ENCODE measurements around the gene FARS2.

Gene FARS2

GRCh38 chr6:5278047-5278446 lies 16.7 kb downstream of the FARS2 start (continued):
- TF ChIP-seq KLF9 (tag by site-specific recombination; IDR thresholded peaks at IDR 0.05; ENCODE audit: low read depth) = no peak
- TF ChIP-seq, protein P1, sequence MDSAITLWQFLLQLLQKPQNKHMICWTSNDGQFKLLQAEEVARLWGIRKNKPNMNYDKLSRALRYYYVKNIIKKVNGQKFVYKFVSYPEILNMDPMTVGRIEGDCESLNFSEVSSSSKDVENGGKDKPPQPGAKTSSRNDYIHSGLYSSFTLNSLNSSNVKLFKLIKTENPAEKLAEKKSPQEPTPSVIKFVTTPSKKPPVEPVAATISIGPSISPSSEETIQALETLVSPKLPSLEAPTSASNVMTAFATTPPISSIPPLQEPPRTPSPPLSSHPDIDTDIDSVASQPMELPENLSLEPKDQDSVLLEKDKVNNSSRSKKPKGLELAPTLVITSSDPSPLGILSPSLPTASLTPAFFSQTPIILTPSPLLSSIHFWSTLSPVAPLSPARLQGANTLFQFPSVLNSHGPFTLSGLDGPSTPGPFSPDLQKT (IDR thresholded peaks at IDR 0.05; ENCODE audit: borderline replicate concordance, low read depth, low read length) = no peak
- no peak for TF ChIP-seq TCF7L2 (IDR thresholded peaks at IDR 0.05; ENCODE audit: borderline replicate concordance, low read depth, low read length)
- TF ChIP-seq ZNF214 (tag by site-specific recombination; IDR thresholded peaks at IDR 0.05; ENCODE audit: borderline replicate concordance) = no peak
- TF ChIP-seq RBAK (tag by site-specific recombination; IDR thresholded peaks at IDR 0.05) = no peak
- no peak for TF ChIP-seq ZNF223 (tag by site-specific recombination; IDR thresholded peaks at IDR 0.05)
- no peak for TF ChIP-seq ZNF362 (tag by site-specific recombination; IDR thresholded peaks at IDR 0.05)

- H3K36me3 ChIP-seq (ENCODE audit: control insufficient read depth in 2 of 2, insufficient read depth in 1 of 2, low read length in 2 of 2) = no peaks in the 10 kb centered on the region
- H3K27ac ChIP-seq (ENCODE audit: extremely low read depth, low read depth, low read length) = no peak overlapping the region
- no peak for TF ChIP-seq ZNF341 (tag by site-specific recombination; IDR thresholded peaks at IDR 0.05; ENCODE audit: low read depth)
- TF ChIP-seq HIC1 (tag by site-specific recombination; IDR thresholded peaks at IDR 0.05) = no peak
- TF ChIP-seq BCL11A (tag by site-specific recombination; IDR thresholded peaks at IDR 0.05; ENCODE audit: low read depth) = no peak
- TF ChIP-seq ZNF140 (tag by site-specific recombination; IDR thresholded peaks at IDR 0.05) = no peak
- no peak for TF ChIP-seq SCRT1 (tag by site-specific recombination; IDR thresholded peaks at IDR 0.05; ENCODE audit: borderline replicate concordance)
- no peak for TF ChIP-seq ZNF510 (tag by site-specific recombination; IDR thresholded peaks at IDR 0.05; ENCODE audit: insufficient replicate concordance)
- no peak for TF ChIP-seq ZNF677 (tag by site-specific recombination; IDR thresholded peaks at IDR 0.05)
- no peak for TF ChIP-seq RBAK (tag by site-specific recombination; IDR thresholded peaks at IDR 0.05)
- no peak for TF ChIP-seq MZF1 (tag by site-specific recombination; IDR thresholded peaks at IDR 0.05; ENCODE audit: borderline replicate concordance)
- TF ChIP-seq, protein P2, sequence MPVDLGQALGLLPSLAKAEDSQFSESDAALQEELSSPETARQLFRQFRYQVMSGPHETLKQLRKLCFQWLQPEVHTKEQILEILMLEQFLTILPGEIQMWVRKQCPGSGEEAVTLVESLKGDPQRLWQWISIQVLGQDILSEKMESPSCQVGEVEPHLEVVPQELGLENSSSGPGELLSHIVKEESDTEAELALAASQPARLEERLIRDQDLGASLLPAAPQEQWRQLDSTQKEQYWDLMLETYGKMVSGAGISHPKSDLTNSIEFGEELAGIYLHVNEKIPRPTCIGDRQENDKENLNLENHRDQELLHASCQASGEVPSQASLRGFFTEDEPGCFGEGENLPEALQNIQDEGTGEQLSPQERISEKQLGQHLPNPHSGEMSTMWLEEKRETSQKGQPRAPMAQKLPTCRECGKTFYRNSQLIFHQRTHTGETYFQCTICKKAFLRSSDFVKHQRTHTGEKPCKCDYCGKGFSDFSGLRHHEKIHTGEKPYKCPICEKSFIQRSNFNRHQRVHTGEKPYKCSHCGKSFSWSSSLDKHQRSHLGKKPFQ (tag by site-specific recombination; IDR thresholded peaks at IDR 0.05) = no peak
- TF ChIP-seq GLI4 (tag by site-specific recombination; IDR thresholded peaks at IDR 0.05) = no peak
- TF ChIP-seq, protein P3, sequence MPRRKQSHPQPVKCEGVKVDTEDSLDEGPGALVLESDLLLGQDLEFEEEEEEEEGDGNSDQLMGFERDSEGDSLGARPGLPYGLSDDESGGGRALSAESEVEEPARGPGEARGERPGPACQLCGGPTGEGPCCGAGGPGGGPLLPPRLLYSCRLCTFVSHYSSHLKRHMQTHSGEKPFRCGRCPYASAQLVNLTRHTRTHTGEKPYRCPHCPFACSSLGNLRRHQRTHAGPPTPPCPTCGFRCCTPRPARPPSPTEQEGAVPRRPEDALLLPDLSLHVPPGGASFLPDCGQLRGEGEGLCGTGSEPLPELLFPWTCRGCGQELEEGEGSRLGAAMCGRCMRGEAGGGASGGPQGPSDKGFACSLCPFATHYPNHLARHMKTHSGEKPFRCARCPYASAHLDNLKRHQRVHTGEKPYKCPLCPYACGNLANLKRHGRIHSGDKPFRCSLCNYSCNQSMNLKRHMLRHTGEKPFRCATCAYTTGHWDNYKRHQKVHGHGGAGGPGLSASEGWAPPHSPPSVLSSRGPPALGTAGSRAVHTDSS (tag by site-specific recombination; IDR thresholded peaks at IDR 0.05) = no peak
- TF ChIP-seq ZNF837 (tag by site-specific recombination; IDR thresholded peaks at IDR 0.05) = no peak
- no peak for TF ChIP-seq ZFP41 (tag by site-specific recombination; IDR thresholded peaks at IDR 0.05; ENCODE audit: borderline replicate concordance)
- no peak for TF ChIP-seq ZNF654 (tag by site-specific recombination; IDR thresholded peaks at IDR 0.05; ENCODE audit: low read depth)
- H3K4me1 ChIP-seq (ENCODE audit: control insufficient read depth, insufficient read depth, low read length) = no peaks in the 10 kb centered on the region
- POLR2A ChIA-PET = no interaction called here
- no peaks in the 10 kb centered on the region for H3K9me3 ChIP-seq (ENCODE audit: control insufficient read depth, insufficient read depth, low read depth, low read length)
- H3K4me3 ChIP-seq (ENCODE audit: low read depth, low read length) = no peak overlapping the region
- CTCF ChIA-PET = interaction anchor here (0.9 kb wide), 1 partner anchor 16 kb away, joined by 3 read pairs; no protein-coding TSS in a partner anchor
Measured at GRCh38 chr6:5278565-5279120, 17.3 kb downstream of the FARS2 start.
